OCI-LY7 (cell line): ENCODE measurements around the gene ANKS1A. TPM values are rescaled to one million over a fixed set of nuclear protein-coding genes. Genes with fewer than 3 reads are reported as not detected.

Source experiments
- BruUV-seq: library from RNA; stranded (reverse); fragments of 400-500 nt; replicated peaks from 2 replicates; lab custom pipeline; 2021; lab: Mats Ljungman, UMichigan
- CTCF ChIA-PET: fragments of 300-600 bp; sonication (Branson Sonifier 250); formaldehyde crosslinking; loops from one replicate; lab custom pipeline; 2022; ENCODE audit warnings: antibody characterized with exemption; ENCODE audit not compliant: unreplicated experiment; lab: Charles Lee
- POLR2A ChIA-PET: fragments of 300-600 bp; sonication (Branson Sonifier 250); formaldehyde crosslinking; loops from one replicate; lab custom pipeline; 2022; ENCODE audit warnings: antibody characterized with exemption; lab: Charles Lee
- DNase-seq: peaks from one replicate; pipeline ENCODE4 v3.0.0-alpha.2; 2015; ENCODE audit warnings: low spot score
- H2AFZ ChIP-seq: fragments of 200-600 bp; sonication (generic), shearing (Covaris generic); 2 replicates; pipeline ENCODE4 v1.6.1; 2014; ENCODE audit warnings: mild to moderate bottlenecking, antibody characterized with exemption, low read length, moderate library complexity
- H3K27ac ChIP-seq: fragments of 200-600 bp; sonication (generic); 2 replicates; pipeline ENCODE4 v1.5.1; 2014; ENCODE audit warnings: mixed run types, low read depth, mild to moderate bottlenecking, moderate library complexity, low read length, inconsistent platforms; ENCODE audit not compliant: poor library complexity, severe bottlenecking
- H3K36me3 ChIP-seq: fragments of 200-600 bp; sonication (generic); 2 replicates; pipeline ENCODE4 v1.6.1; 2014; ENCODE audit warnings: mild to moderate bottlenecking, antibody characterized with exemption, low read length, moderate library complexity, mixed read lengths; ENCODE audit not compliant: insufficient read depth
- H3K4me1 ChIP-seq: fragments of 200-600 bp; sonication (generic); 2 replicates; pipeline ENCODE4 v1.5.1; 2014; ENCODE audit warnings: mild to moderate bottlenecking, low read length; ENCODE audit not compliant: insufficient read depth, poor library complexity, severe bottlenecking
- H3K4me2 ChIP-seq: fragments of 200-600 bp; sonication (generic); 2 replicates; pipeline ENCODE4 v1.6.1; 2014; ENCODE audit warnings: mild to moderate bottlenecking, low read length
- H3K4me3 ChIP-seq: fragments of 200-600 bp; sonication (generic); 2 replicates; pipeline ENCODE4 v1.5.1; 2014; ENCODE audit warnings: mild to moderate bottlenecking, low read depth, low read length; ENCODE audit not compliant: poor library complexity, severe bottlenecking
- H3K79me2 ChIP-seq: fragments of 200-600 bp; sonication (generic); 2 replicates; pipeline ENCODE4 v1.6.1; 2016; ENCODE audit warnings: low read depth, mild to moderate bottlenecking, low read length, moderate library complexity, mixed read lengths; ENCODE audit not compliant: insufficient read depth
- H3K9me2 ChIP-seq: fragments of 200-600 bp; sonication (generic); 2 replicates; pipeline ENCODE4 v1.6.1; 2016; ENCODE audit warnings: mild to moderate bottlenecking, low read length, mixed read lengths; ENCODE audit not compliant: insufficient read depth
- H3K9me3 ChIP-seq: fragments of 200-600 bp; sonication (generic); 2 replicates; pipeline ENCODE4 v1.6.1; 2014; ENCODE audit warnings: mild to moderate bottlenecking, mixed run types, low read length, mixed read lengths
- H4K20me1 ChIP-seq: fragments of 200-600 bp; sonication (generic); 2 replicates; pipeline ENCODE4 v1.6.1; 2014; ENCODE audit warnings: mild to moderate bottlenecking, antibody characterized with exemption, low read length, moderate library complexity, mixed read lengths; ENCODE audit not compliant: insufficient read depth
- CTCF ChIP-seq: fragments of 200-600 bp; sonication (generic); conservative IDR thresholded peaks from 2 replicates; pipeline ENCODE4 v1.5.1; 2014; ENCODE audit warnings: mild to moderate bottlenecking, antibody characterized with exemption, low read length, moderate library complexity, mixed read lengths
- EZH2phosphoT487 ChIP-seq: fragments of 200-600 bp; sonication (generic); IDR thresholded peaks from 2 replicates; pipeline ENCODE4 v1.6.1; 2018; ENCODE audit warnings: low read depth, borderline replicate concordance, mild to moderate bottlenecking, mixed run types, antibody characterized with exemption, low read length, moderate library complexity, mixed read lengths
- intact Hi-C: fragments of 100-400 bp; cut with micrococcal nuclease; formaldehyde crosslinking; loops from one replicate; pipeline ENCODE4 v1.10.0; 2022; ENCODE audit not compliant: unreplicated experiment
- total RNA-seq, 2 experiments: library from RNA; depleted of rRNA in 1 of 2; stranded (reverse); fragments of >200 nt in 1 of 2; shearing (Covaris generic) in 1 of 2; gene quantifications; 2 replicates each; pipeline ENCODE4 v1.2.3, GENCODE V29; 2014 to 2022

ANKS1A gene
- total RNA-seq, 2 experiments from 2014 or later, result 7.8 to 13.8 TPM

GRCh38 chr6:35049900-35050756 lies 161.1 kb downstream of the ANKS1A start:
- CTCF ChIA-PET, result interaction anchor here (0.6 kb wide), 2 partner anchors 8 to 156 kb away, joined by 3 to 5 read pairs; no protein-coding TSS in a partner anchor
- Histone ChIP-seq H3K4me1 (no peaks in the 10 kb centered on the region), H3K79me2 (no peaks in the 10 kb centered on the region), H3K27ac (no peak overlapping the region), H3K9me3 (no peaks in the 10 kb centered on the region), H3K9me2 (no peaks in the 10 kb centered on the region), H3K4me3 (no peak overlapping the region), H3K36me3 (no peaks in the 10 kb centered on the region), H4K20me1 (no peaks in the 10 kb centered on the region), H2AFZ (no peak overlapping the region), H3K4me2 (no peak overlapping the region)
- intact Hi-C loops, result no loop called here
- POLR2A ChIA-PET, result no interaction called here
- no peak for DNase-seq
- TF ChIP-seq CTCF (no peak), EZH2phosphoT487 (no peak)
- no TSS peak for BruUV-seq

- ChIA-PET POLR2A (interaction anchor here (0.6 kb wide), 1 partner anchor 775 kb away, joined by 3 read pairs; no protein-coding TSS in a partner anchor), CTCF (interaction anchor here (0.6 kb wide), 1 partner anchor 155 kb away, joined by 3 read pairs; no protein-coding TSS in a partner anchor)
- no peak overlapping the region for H3K4me2 ChIP-seq
- no peak for DNase-seq
- no peaks in the 10 kb centered on the region for H3K79me2 ChIP-seq
- H3K9me3 ChIP-seq, result no peaks in the 10 kb centered on the region
- no peaks in the 10 kb centered on the region for H3K36me3 ChIP-seq
- H2AFZ ChIP-seq, result no peak overlapping the region
- no peak overlapping the region for H3K27ac ChIP-seq
- intact Hi-C loops, result no loop called here
- no peak overlapping the region for H3K4me3 ChIP-seq
- no TSS peak for BruUV-seq
- no peaks in the 10 kb centered on the region for H3K4me1 ChIP-seq
- no peaks in the 10 kb centered on the region for H4K20me1 ChIP-seq
- no peak for TF ChIP-seq EZH2phosphoT487
- TF ChIP-seq CTCF, result no peak
- no peaks in the 10 kb centered on the region for H3K9me2 ChIP-seq
Measured at GRCh38 chr6:35050757-35051330, 161.8 kb downstream of the ANKS1A start.

- CTCF ChIA-PET, result no interaction called here
- intact Hi-C loops, result no loop called here
- POLR2A ChIA-PET, result interaction anchor here (0.6 kb wide), 1 partner anchor 775 kb away, joined by 3 read pairs; no protein-coding TSS in a partner anchor
- no peak overlapping the region for H2AFZ ChIP-seq
- no peaks in the 10 kb centered on the region for H4K20me1 ChIP-seq
- H3K4me2 ChIP-seq, result no peak overlapping the region
- no peak for DNase-seq
- no peaks in the 10 kb centered on the region for H3K79me2 ChIP-seq
- TF ChIP-seq EZH2phosphoT487 (no peak), CTCF (no peak)
- no peaks in the 10 kb centered on the region for H3K36me3 ChIP-seq
- no peak overlapping the region for H3K4me3 ChIP-seq
- no peaks in the 10 kb centered on the region for H3K9me3 ChIP-seq
- no peak overlapping the region for H3K27ac ChIP-seq
- no TSS peak for BruUV-seq
- H3K9me2 ChIP-seq, result no peaks in the 10 kb centered on the region
- H3K4me1 ChIP-seq, result no peaks in the 10 kb centered on the region
Measured at GRCh38 chr6:35051396-35051795, 162.3 kb downstream of the ANKS1A start.
